ENCODE measurements around the gene ING3.

GRCh38 chr7:120915314-120916105 lies 35.1 kb upstream of the ING3 start:
- TF ChIP-seq CTCF (IDR thresholded peaks at IDR 0.05; ENCODE audit: extremely low read depth in 1 of 2, insufficient read depth in 1 of 2, low read depth in 1 of 2, low read length in 2 of 2) (no peak), POLR2A (IDR thresholded peaks at IDR 0.05; ENCODE audit: low read depth, low read length) (no peak), EZH2 (IDR thresholded peaks at IDR 0.05; ENCODE audit: borderline replicate concordance, low read depth, low read length, severe bottlenecking) (no peak), POLR2AphosphoS5 (IDR thresholded peaks at IDR 0.05; ENCODE audit: insufficient read depth, low read depth, low read length) (no peak), MYC (IDR thresholded peaks at IDR 0.05; ENCODE audit: low read depth, low read length) (no peak), MAX (IDR thresholded peaks at IDR 0.05; ENCODE audit: insufficient read depth, insufficient read length) (no peak), GATA2 (IDR thresholded peaks at IDR 0.05; ENCODE audit: insufficient read depth, insufficient read length, low read depth, low read length) (no peak), FOS (IDR thresholded peaks at IDR 0.05; ENCODE audit: borderline replicate concordance, insufficient read depth, low read length) (no peak)
